Activated T-helper 9 cell treated with anti-CD3 and anti-CD28 coated beads, Interleukin-2, amount 50 U/mL, for 16 hours (primary cell): ENCODE results near the gene PRMT3.
"Not testable (repeated sequence)": the region's sequence is repeated elsewhere in the genome, so short reads cannot be mapped to it uniquely, and the experiment has no call there.

Source experiments
- DNase-seq: peaks from one replicate; pipeline ENCODE4 v3.0.0-alpha.2; 2020; ENCODE audit warnings: low read depth

PRMT3 gene

DNA sequence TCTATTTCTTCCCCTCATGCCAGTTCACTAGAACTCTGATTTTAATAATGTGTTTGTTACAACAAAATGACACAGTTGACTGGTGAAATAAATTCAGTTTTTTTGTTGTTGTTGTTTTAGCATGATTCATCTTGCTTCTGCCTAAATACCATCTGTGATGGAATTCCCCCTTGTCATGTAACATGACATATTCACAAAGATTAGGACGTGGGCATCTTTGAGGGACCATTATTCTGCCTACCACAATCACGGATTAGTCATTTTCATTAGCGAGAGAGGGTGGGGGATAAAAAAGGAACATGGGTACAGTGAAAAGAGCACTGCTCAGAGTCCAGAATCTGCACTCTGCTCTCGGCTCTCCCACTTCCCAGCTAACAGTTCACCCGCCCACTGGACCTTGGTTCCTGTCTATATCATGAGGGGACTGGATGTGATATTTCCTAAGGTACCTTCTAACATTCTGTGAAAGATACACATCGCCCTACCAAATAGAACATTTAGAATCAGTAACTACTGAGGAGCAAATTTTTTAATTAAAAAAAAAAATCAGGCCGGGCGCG lies 12.7 kb upstream of the PRMT3 start:
- no peak for DNase-seq

DNA sequence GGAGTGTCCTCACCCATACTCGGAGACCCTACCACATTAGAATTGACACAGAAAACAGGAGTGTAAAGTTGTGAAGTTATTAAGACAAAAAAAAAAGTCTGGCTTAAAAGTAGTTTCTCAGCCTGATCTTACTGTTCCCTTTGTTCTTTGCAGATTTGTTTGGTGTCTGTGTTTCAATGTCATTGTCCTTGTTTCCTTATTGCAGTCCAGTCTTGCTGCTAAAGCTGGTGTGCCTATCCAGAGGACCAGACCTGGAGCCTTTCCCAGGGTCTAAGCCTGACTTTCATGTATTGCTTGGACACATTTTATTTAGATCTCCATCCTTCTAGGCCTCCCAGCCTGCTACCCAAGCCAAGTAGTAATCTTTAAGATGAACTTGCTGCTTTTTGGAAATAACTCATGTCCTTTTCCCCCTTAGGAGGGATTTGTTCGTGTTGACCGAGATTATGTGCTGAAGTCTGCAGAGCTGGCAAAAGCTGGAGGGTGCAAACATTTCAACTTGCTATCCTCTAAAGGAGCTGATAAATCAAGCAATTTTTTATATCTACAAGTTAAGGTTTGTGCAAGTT lies 11.3 kb upstream of the PRMT3 start:
- DNase-seq = no peak

DNA sequence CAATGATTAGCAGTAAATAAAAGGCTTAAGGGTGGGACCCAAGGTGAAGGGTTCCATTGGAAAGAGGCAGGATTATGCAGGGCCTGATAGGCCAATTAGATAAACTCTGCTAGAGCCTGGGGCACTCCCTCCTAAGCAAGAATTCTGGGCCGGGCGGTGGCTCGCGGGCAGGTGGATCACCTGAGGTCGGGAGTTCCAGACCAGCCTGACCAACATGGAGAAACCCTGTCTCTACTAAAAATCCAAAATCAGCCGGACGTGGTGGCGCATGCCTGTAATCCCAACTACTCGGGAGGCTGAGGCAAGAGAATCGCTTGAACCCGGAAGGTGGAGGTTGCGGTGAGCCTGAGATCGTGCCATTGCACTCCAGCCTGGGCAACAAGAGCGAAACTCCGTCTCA lies 1.5 kb upstream of the PRMT3 start:
- not testable (repeated sequence) for DNase-seq

DNA sequence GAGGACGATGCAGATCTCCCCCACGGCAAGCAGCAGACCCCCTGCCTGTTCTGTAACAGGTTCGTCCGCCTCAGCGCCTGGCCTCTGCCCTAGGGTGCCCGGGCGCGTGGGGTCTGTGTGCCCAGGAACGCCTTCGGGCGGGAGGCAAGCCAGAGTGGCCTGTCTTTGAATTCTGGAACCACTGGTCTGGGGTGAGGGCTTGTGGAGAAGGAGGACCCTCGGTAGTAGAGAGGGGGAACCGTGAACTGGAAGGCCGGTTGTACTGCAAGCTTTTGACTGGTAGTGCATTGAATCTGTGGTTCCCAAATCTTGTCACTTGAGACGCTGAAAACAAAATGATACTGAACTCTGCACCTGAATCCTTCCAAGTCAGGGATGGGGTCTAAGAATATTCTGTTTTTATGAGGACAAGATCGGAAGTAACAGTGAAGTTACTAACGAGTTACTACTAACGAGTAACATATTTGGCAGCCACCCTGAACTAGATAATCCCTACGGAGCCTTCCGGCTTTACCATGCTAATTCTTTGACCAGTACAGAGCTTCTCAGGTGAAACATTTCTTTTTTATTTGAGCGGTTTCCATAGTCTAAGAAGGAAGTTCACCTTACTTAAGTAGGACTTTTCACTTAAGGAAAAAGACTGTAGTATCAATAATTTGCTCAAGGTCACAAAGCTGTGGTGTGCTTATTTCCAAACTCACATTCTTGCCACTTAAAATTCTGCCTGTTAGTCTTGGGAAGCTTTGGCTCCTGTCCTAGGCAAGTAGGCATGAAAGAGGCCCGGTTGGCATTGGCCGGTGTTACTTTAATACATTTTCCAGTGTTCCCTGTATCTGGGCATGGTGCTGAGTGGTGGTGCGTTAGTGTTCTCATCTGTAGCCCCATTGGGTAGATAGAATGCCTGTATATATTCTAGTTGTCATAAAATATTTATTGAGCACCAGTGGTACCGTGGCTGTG lies 860 bp downstream of the PRMT3 start:
- no peak for DNase-seq

DNA sequence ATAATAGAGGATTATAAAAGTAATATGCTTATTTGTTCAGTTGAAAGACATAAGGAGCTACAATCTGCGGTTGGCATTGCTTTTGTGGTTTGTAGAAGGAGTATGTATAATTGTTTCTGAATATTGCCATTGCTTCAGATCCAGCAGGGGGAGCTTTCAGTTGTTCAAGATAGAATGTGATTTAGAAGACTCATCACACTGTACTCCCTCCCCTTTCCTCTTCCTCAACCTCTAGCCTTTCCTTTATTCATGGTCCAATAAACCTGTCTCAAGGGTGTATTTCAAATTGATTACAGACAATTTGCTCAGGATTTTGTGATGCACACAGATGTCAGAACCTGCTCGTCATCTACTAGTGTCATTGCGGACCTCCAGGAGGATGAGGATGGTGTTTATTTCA lies 9.8 kb downstream of the PRMT3 start:
- DNase-seq = no peak

DNA sequence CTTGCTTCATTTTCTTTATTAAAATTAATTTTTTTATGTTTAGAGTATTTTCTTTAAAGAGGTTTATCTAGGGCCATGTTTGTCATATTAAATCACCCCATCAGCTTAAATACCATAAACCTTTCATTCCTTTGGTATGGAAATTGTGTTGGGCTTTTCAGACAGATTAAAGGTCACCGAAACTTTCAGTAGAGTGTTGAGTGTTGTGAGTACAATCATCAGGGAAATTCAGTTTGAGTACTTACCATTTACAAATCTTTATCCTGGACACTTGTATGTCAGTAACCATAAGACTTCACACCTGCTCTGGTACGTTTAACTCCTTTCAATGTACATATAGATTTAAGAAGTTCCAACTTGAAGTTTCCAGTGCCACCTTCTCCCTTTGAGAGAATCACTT lies 12.0 kb downstream of the PRMT3 start:
- DNase-seq = no peak

DNA sequence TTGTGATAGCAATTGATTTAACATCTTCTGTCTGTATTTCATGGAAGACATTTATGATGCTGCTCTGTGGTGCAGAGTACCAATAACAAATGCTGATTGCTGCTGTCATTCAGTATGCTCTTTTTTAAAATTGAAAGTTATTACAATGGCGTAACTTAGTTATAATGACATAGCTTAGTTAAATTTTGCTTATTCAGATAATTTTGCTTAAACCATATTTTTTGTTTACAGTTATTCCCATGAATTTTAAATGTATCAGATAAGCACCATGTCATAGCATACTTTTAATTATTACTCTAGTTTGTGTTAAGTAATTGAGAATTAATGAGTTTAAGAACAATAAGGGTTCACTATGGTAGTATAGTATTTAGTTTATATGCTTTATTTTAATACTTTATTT lies 15.5 kb downstream of the PRMT3 start:
- no peak for DNase-seq

DNA sequence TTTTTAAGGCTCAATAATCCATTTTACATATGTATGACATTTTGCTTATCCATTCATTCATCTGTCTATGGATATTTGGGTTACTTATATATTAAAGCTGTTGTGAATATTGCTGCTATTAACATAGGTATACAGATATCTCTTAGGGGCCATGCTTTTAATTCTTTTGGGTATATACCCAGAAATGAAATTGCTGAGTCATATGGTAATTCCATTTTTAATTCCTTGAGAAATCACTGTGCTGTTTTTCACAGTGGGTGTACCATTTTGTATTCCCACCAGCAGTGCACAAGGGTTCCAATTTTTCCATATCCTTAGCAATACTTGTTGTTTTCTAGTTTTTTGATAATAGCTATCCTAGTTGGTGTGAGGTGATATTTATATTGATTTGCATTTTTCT lies 19.0 kb downstream of the PRMT3 start:
- no peak for DNase-seq

DNA sequence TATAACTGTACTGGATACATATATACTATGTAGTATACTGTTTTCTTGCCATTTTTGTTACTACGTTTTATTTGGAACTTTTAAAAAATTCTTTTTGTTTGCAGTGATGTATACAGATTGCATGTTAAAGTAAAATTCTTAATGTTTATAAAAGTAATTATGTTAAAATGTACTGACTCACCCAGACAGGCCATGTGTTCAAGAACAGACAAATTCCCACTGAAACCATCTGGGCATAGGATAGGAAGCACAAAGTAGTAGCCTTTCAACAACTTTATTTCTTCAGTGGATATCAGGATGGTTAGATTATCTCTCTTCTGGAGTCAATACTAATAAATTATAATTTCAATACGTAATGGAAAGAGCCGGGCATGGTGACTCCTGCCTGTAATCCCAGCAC lies 19.8 kb downstream of the PRMT3 start:
- DNase-seq = no peak

DNA sequence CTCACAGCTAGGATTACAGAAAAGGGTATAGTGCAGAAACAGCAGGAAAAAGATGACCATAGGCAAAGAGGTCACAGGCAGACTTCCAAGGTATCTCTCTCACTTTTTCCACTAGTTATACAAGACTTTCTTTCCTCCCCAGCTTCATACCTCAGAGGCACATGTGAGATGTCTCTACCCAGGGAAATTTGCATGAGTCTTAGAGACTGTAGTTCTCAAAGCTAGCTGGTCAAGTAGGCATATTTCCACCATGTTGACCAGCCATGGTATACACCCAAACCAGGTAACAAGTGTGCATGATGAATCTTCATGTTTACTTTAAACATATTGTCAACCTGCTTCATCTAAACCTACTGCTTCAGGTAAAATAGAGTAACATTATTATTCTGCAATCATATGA lies 27.9 kb downstream of the PRMT3 start:
- DNase-seq = no peak

DNA sequence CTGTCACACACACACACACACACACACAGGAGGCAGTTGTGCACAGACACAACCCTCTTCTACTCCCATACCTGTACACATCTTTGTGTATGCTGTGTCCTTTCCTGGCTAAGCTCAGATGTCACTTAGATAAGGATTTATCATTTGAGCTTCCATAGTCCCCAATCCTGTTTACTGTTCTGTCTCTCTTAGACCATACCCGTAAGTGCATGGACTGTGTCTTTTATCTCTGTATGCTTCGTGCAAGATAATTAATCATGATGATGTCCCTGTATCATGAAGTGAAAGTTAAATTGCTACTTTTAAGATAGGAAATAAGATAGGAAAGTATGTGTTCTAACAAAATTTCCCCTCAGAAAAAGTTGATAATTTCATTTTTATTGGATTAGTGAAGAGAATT lies 30.3 kb downstream of the PRMT3 start:
- DNase-seq = no peak

DNA sequence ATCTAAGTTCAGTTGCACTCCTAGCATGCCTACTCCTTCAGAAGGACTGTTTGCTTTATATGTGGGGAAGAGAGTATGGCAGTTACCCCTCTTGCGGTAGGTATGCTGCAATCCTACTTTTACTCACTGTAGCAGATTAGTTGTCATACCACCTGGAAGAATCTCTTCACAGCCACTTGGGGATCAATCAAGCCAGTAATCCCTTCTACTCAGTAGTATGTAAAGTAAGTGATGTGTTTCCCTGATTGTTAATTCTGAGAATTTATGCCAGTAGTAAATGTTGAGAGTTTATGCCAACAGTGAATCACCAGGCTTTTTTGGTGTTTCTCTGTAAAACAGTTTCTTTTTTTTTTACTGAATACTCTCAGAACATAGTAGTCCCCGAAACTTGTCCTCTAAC lies 34.4 kb downstream of the PRMT3 start:
- no peak for DNase-seq

DNA sequence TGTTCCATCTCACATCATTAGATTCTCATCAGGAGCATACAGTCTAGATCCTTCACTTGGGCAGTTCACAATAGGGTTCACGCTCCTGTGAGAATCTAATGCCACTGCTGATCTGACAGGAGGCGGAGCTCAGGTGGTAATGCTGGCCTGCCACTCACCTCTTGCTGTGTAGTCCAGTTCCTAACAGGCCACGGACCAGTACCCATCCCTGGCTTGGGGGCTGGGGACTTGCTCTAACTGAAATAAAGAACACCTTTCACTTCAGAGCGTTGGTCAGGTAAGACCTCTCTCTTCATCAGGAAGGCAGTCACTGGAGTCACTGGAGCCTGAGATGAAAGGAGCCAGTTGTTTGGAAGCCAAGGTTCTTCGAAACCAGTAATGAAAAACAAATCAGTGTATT lies 41.7 kb downstream of the PRMT3 start:
- no peak for DNase-seq

DNA sequence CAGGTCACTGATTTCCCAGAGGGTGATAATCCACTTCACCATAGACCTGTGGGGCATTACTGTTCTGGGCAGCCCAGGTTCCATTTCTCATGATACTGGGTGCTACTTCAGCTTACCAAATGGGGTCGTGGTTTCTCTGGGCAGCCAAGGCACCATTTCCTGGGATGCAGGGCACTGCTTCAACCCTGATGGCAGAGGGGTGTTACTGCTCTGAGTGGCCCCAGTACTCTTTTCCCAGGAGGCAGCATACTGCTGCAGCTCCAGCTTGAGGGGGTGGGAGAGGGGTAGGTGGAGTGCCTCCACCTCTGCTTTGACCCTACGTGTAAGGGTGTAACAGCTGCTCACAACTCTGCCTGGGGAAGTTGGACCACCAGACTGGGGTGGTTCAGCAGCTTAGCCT lies 51.1 kb downstream of the PRMT3 start:
- DNase-seq = no peak

DNA sequence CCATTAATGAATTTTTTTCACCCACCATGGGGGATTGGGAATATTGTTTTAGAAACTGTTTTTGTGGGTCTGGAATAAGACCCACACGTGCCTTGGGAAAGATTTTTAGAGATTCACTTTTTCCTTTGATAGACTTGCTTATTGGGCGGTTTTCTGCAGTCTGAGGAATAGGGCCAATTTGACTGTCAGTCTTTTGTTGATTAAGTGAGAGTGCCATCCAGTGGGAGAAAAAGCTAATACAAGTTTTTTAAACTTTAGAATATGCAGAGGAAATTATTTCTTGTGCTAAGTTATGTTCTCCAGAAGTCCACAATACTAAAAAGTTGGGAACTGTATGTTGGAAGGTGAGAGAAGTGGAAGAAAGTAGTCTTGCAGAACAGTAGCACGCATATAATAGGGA lies 56.1 kb downstream of the PRMT3 start:
- DNase-seq = no peak

DNA sequence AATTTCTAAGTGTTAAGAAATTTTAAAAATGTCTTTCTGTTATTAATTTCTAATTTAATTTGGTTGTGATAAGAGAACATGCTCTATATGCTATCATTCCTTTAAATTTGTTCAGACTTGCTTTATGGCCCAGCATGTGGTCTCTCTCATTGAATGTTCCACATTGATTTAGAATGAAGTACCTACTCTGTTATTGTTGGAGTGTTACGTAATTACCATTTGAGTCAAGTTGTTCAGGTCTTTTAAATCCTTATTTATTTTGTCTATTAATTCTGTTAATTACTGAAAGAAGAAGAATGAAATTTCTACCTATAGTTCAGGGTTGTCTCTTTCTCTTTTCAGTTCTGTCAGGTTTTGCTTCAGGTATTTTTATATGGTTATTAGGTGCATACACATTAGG lies 57.0 kb downstream of the PRMT3 start:
- no peak for DNase-seq

DNA sequence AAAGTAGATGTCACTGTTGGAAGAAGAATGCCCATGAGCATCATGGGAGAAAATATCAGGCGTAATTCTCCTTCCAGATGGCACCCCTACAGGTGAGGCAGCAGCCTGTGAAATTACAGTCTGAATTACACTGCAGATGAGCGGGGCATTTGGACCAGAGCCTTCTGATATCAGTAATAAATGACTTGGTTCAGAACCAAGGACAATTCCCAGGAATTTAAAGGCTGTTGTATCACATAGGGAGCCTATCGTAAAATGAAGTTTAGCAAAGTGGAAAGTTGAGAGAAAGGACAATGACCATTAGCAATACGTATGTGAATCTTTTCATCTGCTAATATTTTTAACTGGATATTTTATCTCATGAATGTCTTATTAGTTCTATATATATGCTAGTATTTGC lies 61.3 kb downstream of the PRMT3 start:
- no peak for DNase-seq

DNA sequence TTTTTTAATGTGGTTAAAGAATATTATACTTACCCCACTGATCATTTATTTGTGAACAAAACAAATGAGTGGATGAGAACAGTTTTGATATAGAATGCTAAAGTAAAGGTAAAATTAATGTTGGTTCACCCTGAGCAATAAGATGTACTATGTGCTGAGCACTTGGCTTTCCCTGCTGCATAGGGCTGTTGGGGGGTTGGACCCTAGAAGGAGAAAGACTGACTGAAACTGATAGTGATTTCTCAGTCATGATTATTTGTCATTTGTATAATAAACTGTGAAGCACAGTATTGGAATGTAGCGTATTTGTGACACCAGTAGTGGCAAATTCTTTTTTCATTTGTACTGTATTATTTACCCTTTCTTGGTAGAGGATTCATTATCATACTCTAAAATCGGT lies 63.3 kb downstream of the PRMT3 start:
- DNase-seq = no peak

DNA sequence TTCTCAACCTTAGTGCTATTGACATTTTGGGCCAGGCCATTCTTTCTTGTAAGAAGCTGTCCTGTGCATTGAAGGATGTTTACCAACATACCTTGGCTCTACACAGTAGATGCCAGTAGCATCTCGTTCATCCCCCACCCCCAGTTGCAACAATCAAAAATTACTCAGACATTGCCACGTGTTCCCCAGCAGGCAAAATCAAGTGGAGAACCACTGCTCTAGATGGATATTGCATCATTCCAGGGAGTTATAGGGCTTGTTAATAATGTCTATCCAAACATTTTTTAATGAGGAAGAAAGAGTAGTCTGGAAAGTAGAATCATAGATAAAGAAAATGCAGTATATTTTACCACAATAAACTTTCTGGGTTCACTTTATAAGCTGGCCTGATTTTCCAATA lies 64.1 kb downstream of the PRMT3 start:
- DNase-seq = no peak

DNA sequence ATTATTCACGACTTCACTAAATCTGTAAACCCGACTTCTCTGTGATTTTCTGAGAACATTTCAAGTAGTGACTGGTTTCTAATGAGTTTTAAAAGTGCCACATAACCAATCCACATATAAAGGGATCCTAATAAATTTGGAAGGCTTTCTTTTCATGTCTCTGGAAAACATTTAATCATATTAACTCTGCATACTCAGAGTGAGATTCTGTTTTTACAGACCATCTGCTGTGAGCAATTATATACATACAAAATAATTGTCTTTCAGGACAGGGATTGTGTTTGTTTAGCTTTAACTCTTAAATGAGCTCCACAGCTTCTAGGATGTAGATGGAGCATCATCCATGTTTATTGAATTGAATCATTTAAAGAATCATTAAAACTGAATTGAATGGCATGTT lies 65.1 kb downstream of the PRMT3 start:
- DNase-seq = no peak

DNA sequence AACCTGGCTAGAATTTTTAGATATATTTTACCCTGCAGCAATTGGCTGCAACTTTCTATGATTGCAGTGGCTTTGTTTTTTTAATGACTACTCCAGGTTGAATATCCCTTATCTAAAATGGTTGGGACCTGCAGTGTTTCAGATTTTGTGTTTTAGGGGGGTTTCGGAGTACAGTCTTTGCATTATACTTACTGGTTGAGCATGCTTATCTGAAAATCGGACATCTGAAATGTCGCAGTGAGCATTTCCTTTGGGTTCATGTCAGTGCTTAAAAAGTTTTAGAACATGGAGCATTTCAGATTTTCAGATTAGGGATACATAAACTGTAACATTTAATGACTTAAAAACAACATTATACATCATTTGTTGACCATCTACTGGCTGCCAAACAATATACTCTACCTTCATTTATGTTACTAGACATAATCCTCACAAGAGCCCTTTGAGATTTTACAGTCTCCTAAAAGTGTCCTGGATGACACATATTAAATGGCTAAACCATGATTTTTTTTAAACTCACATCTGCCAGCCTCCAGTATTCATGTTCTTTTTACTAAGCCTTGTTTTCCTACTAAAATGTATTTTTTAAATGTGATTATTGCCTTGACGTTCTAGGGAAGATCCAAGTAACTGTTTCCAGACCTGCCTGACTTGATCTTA lies 66.3 kb downstream of the PRMT3 start:
- no peak for DNase-seq

DNA sequence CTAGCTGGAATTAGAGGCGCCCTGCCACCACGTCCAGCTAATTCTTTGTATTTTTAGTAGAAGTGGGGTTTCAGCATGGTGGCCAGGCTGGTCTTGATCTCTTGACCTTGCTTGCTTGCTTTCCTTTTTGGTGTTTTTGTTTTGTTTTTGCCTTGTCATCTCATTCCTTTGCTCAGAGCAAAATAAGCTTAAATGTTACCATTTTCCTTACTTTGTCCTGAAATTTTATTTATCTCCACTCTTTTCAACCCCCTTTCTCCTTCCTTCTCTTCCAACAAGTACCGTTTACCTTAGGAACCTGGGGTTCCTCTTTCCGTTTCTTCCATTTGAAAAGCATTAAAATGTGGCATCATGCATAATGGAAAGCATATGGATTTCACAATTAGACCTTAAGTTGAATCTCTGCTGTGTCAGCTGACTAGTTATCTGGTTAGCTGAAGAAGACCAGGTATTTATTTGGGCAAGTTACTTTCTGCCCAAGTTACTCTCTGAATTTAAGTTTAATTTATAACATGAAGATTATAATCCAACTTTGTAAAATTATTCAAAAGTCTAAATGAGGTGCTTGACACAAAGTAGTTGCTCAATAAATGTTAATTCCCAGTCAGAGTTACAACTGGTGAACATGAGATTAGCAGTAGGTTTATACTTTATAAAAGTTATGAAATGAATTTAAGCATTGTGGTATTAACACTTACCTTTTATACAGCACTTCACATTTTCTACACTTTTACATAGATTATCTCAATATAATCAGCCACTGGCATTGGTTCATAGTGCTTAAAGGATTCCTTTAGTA lies 69.7 kb downstream of the PRMT3 start:
- no peak for DNase-seq
